ENCODE measurements around the gene KXD1.
A peak's percentile ranks its signal among the peaks of the same experiment; 100 is the strongest.
"Not testable (repeated sequence)": the region's sequence is repeated elsewhere in the genome, so short reads cannot be mapped to it uniquely, and the experiment has no call there.

KXD1 gene

GRCh38 chr19:18587561-18587960 lies 29.9 kb downstream of the KXD1 start:
- DNase-seq = no peak

- DNase-seq = no peak
These were observed 30.4 kb downstream of the KXD1 start for GRCh38 chr19:18587962-18588610.

- peak; percentile 53 for DNase-seq
These were observed 31.1 kb downstream of the KXD1 start, which contains the start of gene REX1BD for GRCh38 chr19:18588611-18589379. Gene REX1BD, plus strand, starts transcription at chr19:18588798. Its CDS starts 4 bp downstream, at chr19:18588802.

GRCh38 chr19:18589380-18590272 lies 32.0 kb downstream of the KXD1 start:
- DNase-seq = peak; percentile 78

GRCh38 chr19:18590273-18591272 lies 32.9 kb downstream of the KXD1 start:
- peak; percentile 88 for DNase-seq

- no peak for DNase-seq
These were observed 34.2 kb downstream of the KXD1 start for GRCh38 chr19:18591735-18592385.

- DNase-seq = not testable (repeated sequence)
These were observed 35.1 kb downstream of the KXD1 start for GRCh38 chr19:18592732-18593131.

GRCh38 chr19:18593367-18594095 lies 35.9 kb downstream of the KXD1 start:
- no peak for DNase-seq

- peak; percentile 38 for DNase-seq
These were observed 36.6 kb downstream of the KXD1 start for GRCh38 chr19:18594096-18594823.

- no peak for DNase-seq
These were observed 37.2 kb downstream of the KXD1 start for GRCh38 chr19:18594824-18595373.

GRCh38 chr19:18595475-18595874 lies 37.8 kb downstream of the KXD1 start:
- DNase-seq = no peak

- peak; percentile 9 for DNase-seq
These were observed 39.1 kb downstream of the KXD1 start for GRCh38 chr19:18596752-18597157.

- no peak for DNase-seq
These were observed 40.4 kb downstream of the KXD1 start for GRCh38 chr19:18597809-18598660.

GRCh38 chr19:18599485-18599884 lies 41.8 kb downstream of the KXD1 start:
- no peak for DNase-seq

GRCh38 chr19:18600692-18601397 lies 43.2 kb downstream of the KXD1 start:
- DNase-seq = not testable (repeated sequence)

GRCh38 chr19:18601875-18602274 lies 44.2 kb downstream of the KXD1 start:
- DNase-seq = no peak

GRCh38 chr19:18603255-18603957 lies 45.7 kb downstream of the KXD1 start:
- no peak for DNase-seq

Data from NCI-H748 treated with DMSO at 0.1 percent for 48 hours (cell line).